Measurements from ENCODE around the gene PCDHA9.
"Not testable (repeated sequence)": the region's sequence is repeated elsewhere in the genome, so short reads cannot be mapped to it uniquely, and the experiment has no call there.

DNA sequence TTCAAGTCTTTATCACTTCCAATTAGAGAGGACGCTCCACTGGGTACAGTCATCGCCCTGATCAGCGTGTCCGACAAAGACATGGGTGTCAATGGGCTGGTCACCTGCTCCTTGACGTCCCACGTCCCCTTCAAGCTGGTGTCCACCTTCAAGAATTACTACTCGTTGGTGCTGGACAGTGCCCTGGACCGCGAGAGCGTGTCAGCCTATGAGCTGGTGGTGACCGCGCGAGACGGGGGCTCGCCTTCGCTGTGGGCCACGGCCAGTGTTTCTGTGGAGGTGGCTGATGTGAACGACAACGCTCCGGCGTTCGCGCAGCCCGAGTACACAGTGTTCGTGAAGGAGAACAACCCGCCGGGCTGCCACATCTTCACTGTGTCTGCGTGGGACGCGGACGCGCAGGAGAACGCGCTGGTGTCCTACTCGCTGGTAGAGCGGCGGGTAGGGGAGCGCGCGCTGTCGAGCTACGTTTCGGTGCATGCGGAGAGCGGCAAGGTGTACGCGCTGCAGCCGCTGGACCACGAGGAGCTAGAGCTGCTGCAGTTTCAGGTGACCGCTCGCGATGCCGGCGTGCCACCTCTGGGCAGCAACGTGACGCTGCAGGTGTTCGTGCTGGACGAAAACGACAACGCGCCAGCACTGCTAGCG, 39.8 kb upstream of the PCDHA9 start:
- not testable (repeated sequence) for TF ChIP-seq NFYA (IDR thresholded peaks at IDR 0.05; ENCODE audit: borderline replicate concordance, low read depth, low read length); POLR2AphosphoS5 (IDR thresholded peaks at IDR 0.05; ENCODE audit: low read length); DPF2 (IDR thresholded peaks at IDR 0.05); ZZZ3 (IDR thresholded peaks at IDR 0.05; ENCODE audit: control insufficient read depth, insufficient read length, low read depth); SREBF2 (IDR thresholded peaks at IDR 0.05; ENCODE audit: low read length); RAD21 (IDR thresholded peaks at IDR 0.05; ENCODE audit: insufficient read depth, low read depth, low read length); POLR2A (IDR thresholded peaks at IDR 0.05; ENCODE audit: low read depth, low read length); ZNF622 (IDR thresholded peaks at IDR 0.05); JUNB (IDR thresholded peaks at IDR 0.05); ATF3 (IDR thresholded peaks at IDR 0.05; ENCODE audit: borderline replicate concordance, extremely low read depth, low read depth, low read length)
- TF ChIP-seq, protein P1, sequence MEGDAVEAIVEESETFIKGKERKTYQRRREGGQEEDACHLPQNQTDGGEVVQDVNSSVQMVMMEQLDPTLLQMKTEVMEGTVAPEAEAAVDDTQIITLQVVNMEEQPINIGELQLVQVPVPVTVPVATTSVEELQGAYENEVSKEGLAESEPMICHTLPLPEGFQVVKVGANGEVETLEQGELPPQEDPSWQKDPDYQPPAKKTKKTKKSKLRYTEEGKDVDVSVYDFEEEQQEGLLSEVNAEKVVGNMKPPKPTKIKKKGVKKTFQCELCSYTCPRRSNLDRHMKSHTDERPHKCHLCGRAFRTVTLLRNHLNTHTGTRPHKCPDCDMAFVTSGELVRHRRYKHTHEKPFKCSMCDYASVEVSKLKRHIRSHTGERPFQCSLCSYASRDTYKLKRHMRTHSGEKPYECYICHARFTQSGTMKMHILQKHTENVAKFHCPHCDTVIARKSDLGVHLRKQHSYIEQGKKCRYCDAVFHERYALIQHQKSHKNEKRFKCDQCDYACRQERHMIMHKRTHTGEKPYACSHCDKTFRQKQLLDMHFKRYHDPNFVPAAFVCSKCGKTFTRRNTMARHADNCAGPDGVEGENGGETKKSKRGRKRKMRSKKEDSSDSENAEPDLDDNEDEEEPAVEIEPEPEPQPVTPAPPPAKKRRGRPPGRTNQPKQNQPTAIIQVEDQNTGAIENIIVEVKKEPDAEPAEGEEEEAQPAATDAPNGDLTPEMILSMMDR (IDR thresholded peaks at IDR 0.05 in 2 of 3, conservative IDR thresholded peaks at IDR 0.05 in 1 of 3; ENCODE audit: control insufficient read depth in 2 of 3, extremely low read depth in 1 of 3, insufficient read depth in 1 of 3, low read depth in 3 of 3, low read length in 3 of 3): not testable (repeated sequence)
- TF ChIP-seq, protein P2, sequence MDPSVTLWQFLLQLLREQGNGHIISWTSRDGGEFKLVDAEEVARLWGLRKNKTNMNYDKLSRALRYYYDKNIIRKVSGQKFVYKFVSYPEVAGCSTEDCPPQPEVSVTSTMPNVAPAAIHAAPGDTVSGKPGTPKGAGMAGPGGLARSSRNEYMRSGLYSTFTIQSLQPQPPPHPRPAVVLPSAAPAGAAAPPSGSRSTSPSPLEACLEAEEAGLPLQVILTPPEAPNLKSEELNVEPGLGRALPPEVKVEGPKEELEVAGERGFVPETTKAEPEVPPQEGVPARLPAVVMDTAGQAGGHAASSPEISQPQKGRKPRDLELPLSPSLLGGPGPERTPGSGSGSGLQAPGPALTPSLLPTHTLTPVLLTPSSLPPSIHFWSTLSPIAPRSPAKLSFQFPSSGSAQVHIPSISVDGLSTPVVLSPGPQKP (IDR thresholded peaks at IDR 0.05; ENCODE audit: low read depth, low read length): not testable (repeated sequence)
- TF ChIP-seq, protein P3, sequence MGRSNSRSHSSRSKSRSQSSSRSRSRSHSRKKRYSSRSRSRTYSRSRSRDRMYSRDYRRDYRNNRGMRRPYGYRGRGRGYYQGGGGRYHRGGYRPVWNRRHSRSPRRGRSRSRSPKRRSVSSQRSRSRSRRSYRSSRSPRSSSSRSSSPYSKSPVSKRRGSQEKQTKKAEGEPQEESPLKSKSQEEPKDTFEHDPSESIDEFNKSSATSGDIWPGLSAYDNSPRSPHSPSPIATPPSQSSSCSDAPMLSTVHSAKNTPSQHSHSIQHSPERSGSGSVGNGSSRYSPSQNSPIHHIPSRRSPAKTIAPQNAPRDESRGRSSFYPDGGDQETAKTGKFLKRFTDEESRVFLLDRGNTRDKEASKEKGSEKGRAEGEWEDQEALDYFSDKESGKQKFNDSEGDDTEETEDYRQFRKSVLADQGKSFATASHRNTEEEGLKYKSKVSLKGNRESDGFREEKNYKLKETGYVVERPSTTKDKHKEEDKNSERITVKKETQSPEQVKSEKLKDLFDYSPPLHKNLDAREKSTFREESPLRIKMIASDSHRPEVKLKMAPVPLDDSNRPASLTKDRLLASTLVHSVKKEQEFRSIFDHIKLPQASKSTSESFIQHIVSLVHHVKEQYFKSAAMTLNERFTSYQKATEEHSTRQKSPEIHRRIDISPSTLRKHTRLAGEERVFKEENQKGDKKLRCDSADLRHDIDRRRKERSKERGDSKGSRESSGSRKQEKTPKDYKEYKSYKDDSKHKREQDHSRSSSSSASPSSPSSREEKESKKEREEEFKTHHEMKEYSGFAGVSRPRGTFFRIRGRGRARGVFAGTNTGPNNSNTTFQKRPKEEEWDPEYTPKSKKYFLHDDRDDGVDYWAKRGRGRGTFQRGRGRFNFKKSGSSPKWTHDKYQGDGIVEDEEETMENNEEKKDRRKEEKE (IDR thresholded peaks at IDR 0.05): not testable (repeated sequence)

Measured in GM12878 (cell line).